ENCODE measurements around the gene ERBIN. TPM values are rescaled to one million over a fixed set of nuclear protein-coding genes. Genes with fewer than 3 reads are reported as not detected.

ERBIN gene
- total RNA-seq, 1 donor from 2014 or later: 119 TPM

GRCh38 chr5:66129144-66129543 is 202.8 kb downstream of the ERBIN start:
- DNase-seq (ENCODE audit: low spot score): no peak

GRCh38 chr5:66130493-66130892 is 204.1 kb downstream of the ERBIN start:
- DNase-seq (ENCODE audit: low spot score): no peak

Other genes starting within 250 kb of the ERBIN start
- gene SGTB, start 204.5 kb upstream of the ERBIN start, total RNA-seq (ENCODE audit: insufficient read depth, low replicate concordance): 11.8 TPM
- gene NLN, start 204.4 kb upstream of the ERBIN start, total RNA-seq (ENCODE audit: insufficient read depth, low replicate concordance): 10.4 TPM
- 131 TPM for gene SREK1, start 217.7 kb downstream of the ERBIN start, total RNA-seq (ENCODE audit: insufficient read depth, low replicate concordance)

Measured in umbilical cord (tissue), 2 donors.